ENCODE data around the gene CFAP74. TPM values are rescaled to one million over a fixed set of nuclear protein-coding genes. Genes with fewer than 3 reads are reported as not detected.

CFAP74 gene, protein sequence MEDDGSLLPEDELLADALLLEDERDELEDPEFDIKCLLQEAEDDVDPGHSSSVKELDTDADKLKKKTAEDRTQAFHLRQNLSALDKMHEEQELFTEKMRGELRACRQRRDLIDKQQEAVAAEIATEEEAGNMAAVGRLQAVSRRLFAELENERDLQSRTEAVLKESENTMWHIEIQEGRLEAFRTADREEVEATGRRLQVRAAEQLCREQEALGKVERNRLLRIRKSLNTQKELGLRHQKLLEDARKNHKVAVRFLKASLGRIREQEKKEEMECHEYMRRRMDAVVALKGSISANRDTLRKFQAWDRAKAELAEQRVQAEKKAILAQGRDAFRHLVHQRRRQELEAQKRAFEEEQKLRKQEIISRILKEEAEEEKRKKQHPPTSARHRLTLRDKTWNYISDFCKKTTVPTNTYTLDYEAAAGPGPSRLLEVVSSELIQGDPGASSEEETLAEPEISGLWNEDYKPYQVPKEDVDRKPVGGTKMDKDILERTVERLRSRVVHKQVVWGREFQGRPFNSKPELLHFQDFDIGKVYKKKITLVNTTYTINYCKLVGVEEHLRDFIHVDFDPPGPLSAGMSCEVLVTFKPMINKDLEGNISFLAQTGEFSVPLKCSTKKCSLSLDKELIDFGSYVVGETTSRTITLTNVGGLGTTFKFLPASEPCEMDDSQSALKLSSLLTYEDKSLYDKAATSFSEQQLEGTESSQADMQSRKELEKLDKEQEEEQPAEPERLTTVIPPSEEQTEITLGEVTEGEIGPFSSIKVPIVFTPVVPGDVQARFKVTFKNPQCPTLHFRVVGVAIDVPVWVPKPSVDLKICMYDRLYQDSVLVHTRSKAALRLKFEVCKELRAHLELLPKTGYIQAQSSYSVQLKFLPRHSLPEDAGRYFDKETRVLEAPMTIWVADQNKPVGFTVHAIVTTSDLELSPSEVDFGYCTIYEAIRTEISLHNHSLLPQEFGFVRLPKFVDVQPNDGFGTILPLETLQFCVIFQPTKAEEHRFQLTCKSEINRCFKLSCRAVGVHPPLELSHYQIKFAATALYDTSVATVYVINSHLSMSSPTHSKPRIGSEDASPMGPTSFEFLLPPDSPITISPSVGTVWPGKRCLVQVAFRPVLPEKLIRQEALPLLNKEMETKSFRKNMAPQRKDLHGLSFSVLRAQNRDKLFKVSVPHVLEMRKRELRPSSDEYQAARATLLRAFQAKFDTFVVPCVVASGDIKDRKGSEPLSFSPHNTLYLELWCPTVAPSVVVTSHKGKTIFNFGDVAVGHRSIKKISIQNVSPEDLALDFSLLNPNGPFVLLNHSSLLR (N-terminal part only)
- polyA plus RNA-seq = under 1 TPM; 0.02 to 0.24 (median 0.22) TPM

DNA sequence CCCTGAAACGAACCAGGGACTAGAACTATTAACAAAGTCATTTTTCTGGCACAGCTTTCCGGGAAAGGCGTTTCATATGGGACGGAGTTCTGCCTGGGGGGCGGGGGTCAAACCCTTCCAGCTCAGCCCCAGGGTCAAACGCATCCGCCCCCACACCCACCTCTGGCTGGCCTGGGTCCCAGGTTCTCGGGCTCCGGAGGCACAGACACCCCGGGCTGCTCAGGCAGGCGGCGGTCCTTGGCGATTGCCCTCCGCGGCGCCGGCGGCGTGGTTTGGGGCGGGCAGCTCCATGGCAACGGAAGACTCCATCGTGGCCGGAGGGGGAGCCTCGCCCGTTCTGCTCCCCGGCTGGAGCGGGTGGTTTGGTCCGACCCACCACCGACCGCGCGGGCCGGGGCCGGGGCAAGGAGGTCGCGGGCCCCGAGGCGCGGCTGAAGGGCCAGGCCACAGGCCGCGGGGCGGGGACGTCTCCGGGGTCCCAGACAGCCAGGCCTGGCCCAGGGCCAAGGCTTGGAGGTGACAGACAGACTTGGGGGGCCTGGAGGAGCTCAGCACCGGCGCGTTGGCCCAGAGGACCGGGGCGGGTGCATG is at the start of gene CFAP74:
TSS of gene CFAP74 (minus strand) at position 246 of the 591 bp plus-strand sequence. CDS start 12,830 bp downstream, outside the sequence.
- H3K27ac ChIP-seq (ENCODE audit: low read depth, low read length) = no peak within 1 kb of the TSS
- 5 to 7% (median 5%) methylated on average over 47 to 49 of the region's 49 CpGs for WGBS, 3 donors

DNA sequence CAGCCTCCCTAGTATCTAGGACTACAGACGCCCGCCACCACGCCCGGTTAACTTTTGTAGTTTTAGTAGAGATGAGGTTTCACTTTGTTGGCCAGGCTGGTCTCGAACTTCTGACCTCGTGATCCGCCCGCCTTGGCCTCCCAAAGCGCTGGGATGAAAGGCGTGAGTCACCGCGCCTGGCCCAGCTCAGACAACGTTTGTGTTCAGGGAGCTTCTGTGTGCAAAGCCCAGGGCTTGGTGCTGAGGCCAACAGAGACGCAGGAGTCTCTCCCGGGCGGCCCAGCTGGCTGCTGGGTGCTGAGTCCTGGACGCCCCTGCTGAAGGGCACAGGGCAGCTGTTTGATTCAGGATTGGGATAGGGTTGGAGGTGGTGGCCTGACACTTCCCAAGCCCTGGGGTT is 49.6 kb upstream of the CFAP74 start:
- H3K27ac ChIP-seq (ENCODE audit: low read depth, low read length) = no peak overlapping the region
- WGBS, 3 donors = 86 to 90% (median 86%) methylated on average over 17 of the region's 17 CpGs

DNA sequence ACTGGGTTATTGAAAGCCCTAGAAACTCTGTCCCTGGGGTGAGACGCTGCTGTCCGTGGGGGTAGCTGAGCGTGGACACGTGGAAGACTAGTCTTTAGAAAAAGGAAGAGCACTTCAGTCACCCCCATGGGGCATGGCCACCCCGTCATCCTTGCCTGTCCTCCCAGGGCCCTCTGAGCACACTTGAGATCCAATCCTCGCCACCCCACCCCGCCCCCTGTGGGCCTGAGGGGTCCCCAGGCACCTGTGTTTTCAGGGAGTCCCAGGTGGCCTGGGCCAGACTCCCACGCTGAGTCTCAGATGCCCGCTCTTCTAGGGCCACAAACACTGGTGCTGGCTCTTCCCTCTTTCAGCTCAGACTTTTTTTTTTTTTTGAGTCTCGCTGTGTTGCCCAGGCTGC is 49.2 kb upstream of the CFAP74 start:
- no peak overlapping the region for H3K27ac ChIP-seq (ENCODE audit: low read depth, low read length)
- WGBS, 3 donors = 87 to 95% (median 88%) methylated on average over 10 of the region's 10 CpGs

DNA sequence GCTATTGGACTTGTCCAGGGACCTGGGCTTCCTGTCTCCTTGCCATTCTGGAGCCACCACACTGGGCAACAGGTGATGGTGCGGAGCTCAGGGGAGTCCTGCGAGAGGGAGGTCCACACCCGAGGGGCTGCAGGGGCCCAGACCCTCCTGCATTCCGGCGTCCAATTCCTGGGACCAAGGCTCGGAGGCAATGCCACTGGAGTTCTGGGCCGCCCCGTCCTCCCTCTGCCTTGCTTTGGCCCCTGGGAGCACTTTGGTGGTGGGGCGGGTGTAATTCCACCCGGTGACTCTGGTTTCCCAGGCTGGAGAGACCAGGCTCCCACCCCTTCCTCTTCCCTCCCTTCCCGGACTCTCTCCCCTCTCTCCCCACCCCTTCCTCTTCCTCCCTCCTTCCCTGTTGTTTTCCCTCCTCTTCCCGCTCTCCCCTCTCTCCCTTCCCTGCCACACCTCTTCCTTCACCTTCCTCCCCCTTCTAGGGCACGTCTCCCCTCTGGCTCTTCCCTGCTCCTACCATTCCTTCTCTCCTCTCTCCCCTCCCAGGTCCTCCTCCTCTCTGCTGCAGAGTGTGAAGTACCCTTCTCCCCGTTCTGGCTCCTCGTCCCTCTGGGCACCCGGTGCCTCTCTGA is 48.6 kb upstream of the CFAP74 start:
- 69 to 83% (median 74%) methylated on average over 16 of the region's 16 CpGs for WGBS, 3 donors
- no peak overlapping the region for H3K27ac ChIP-seq (ENCODE audit: low read depth, low read length)

DNA sequence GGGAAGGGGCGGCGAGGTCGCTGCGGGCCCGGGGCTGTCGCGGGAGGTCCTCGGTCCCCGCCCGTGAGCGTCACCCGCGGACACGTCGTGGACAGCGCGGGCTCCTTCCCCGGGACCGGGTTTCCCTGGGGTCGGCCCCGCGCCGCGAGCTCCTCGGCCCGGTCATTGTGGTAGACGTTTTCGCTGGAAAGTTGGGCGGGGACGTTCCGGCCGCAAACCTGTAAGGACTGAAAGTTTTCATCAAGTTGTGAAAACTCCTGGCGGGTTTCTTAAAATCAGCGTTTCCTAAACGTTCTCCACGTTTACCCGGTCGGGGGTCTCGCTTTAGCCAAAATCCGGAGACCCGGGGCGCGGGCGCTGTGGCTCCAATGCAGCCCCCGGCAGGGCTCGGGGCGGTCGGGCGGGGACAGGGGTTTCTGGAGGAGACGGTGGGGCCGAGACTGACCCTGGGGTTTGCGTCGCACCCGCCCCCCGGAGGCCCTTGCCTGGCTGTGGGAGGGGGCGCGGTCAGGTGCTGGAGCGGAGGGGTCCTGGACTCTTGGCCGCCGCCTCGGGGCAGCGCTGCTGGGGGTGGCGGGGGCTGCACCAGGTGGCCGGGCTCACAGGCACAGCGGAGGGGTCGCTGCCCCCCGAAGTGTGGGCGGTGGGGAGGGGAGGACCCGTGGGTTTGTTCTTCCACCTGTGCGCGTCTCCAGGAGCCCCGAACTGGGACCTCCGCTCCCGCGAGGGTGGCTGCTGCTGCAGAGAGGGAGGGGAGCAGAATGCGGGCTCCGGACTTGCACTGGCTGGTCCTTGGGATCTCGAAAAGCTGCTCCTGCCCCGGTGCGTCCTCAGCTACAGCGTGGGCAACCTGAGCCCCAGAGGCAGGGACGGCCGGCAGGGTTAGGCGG is 47.5 kb upstream of the CFAP74 start:
- WGBS, 3 donors = 7 to 17% (median 17%) methylated on average over 72 to 84 of the region's 84 CpGs
- no peak overlapping the region for H3K27ac ChIP-seq (ENCODE audit: low read depth, low read length)

DNA sequence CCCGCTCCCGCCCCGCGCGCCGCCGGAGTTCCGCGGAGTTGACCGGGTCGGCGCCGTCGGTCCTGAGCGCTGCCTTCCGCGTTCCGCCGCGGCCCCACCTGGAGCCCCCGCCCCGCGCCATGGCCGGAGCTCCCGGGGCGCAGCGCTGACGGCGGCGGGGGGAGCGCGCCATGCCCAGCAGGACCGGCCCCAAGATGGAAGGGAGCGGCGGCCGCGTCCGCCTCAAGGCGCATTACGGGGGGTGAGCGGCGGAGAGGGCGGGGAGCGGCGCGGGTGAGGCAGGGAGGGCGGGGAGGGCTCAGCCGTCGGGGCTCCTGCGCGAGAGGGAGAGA is 46.8 kb upstream of the CFAP74 start:
- WGBS, 3 donors = 1% methylated on average over 34 to 51 of the region's 51 CpGs
- H3K27ac ChIP-seq (ENCODE audit: low read depth, low read length) = no peak overlapping the region

DNA sequence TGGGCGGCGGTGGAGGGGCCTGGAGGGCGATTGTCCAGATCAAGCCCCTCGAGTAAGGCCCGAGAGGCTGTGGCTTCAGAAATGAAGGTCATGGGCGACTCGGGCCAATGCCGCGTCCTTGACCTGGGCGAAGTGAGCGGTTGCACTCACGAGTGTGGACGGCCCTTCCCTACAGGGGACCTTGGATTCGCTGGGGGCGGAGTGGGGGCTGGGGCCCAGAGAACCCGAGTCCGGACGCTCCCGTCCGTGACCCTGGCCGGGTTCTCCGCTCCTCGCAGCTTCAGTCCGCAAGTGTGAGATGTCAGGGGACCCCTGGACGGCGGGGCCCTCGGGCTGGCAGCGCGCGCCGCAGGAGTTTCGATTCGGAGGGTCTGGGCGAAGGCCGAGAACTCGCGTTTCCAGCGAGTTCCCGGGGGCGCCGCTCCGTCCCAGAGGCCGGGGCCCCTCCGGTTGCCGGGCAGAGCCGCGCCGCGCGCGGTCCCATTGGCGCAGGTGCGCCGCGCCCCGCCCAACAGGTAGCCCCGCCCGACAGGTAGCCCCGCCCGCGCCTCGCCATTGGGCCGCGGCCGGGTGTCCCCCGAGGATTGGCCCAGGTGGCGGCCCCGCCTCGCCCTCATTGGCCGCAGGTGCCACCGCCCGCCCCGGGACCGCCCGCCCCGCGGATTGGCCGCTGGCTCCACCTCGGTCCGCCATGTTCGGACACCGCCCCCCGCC is 46.3 kb upstream of the CFAP74 start, which contains the start of gene PRKCZ:
TSS of gene PRKCZ (plus strand) at position 694 of the 714 bp plus-strand sequence. CDS start 220 bp downstream, outside the sequence.
- WGBS, 3 donors = 1 to 3% (median 2%) methylated on average over 46 to 83 of the region's 83 CpGs
- H3K27ac ChIP-seq (ENCODE audit: low read depth, low read length) = no peak within 1 kb of the TSS

DNA sequence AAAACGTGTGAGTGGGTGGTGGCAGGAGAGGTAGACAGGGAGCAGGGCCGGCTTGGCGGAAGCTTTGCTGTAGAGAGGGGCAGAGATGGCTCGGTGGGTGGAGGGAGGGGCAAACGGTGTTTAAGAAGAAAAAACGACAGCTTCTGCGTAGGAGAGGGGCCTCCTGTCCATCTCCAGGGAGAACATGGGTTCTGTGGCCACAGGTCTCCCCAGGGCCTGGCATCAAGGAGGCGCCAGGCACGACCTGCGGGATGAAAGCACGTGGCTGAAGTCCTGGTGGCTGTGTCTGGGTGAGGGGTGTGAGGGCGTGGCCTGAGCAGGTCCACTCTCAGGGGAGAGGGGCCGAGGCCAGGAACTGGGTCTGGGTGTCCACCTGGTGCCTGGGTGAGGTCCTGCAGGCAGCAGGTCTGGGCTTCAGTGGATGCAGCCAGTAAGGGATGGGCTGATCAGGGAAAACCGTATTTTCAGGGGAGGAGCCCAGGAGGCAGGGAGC is 45.7 kb upstream of the CFAP74 start:
- H3K27ac ChIP-seq (ENCODE audit: low read depth, low read length) = no peak overlapping the region
- WGBS, 3 donors = 30 to 41% (median 36%) methylated on average over 14 of the region's 14 CpGs

DNA sequence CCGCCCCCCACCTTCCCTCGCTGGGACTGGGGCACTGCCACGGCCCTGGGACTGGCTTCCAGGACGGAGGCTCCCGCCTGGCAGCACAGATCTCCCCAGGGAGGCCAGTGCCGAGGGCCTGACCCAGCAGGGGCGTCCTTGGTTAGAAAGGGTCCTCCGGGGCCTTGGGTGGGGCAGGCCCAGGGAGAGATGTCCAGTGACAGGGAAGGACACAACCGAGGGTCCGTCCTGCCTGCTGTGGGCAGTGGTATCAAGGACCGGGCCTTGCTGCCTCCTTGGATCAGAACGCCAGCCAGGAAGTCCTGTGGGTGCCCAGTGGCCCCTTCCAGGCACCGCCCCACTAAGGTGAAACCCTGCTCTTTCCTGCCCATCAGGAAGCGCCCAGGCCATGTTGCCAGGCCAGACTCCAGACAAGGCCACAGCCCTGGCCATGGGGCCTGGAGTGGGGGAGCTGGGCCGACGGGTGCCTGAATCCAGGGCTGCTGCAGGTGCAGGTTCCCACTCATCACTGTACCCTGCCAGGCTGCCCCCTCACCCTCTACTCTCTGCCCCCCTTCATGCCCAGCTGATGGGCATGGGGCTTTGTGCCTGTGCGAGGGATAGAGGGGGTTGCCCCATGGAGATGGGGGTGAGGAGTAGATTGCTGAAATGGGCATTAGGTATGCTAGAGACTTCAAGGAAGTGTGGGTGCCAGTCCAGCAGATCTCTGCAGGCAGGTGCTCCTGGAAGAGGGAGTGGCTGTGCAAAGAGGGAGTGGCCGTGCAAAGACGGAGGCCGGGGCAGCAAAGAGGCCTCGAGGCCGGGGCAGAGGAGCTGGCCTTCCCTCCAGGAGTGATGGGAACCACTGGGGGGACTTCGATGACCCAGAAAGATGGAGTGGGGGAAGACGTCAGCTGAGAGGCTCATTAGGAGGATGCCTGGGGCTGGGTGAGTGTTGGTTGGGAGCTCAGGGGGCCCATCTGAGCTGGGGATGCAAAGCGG is 44.5 kb upstream of the CFAP74 start:
- H3K27ac ChIP-seq (ENCODE audit: low read depth, low read length) = no peak overlapping the region
- WGBS, 3 donors = 73 to 75% (median 74%) methylated on average over 25 of the region's 25 CpGs

DNA sequence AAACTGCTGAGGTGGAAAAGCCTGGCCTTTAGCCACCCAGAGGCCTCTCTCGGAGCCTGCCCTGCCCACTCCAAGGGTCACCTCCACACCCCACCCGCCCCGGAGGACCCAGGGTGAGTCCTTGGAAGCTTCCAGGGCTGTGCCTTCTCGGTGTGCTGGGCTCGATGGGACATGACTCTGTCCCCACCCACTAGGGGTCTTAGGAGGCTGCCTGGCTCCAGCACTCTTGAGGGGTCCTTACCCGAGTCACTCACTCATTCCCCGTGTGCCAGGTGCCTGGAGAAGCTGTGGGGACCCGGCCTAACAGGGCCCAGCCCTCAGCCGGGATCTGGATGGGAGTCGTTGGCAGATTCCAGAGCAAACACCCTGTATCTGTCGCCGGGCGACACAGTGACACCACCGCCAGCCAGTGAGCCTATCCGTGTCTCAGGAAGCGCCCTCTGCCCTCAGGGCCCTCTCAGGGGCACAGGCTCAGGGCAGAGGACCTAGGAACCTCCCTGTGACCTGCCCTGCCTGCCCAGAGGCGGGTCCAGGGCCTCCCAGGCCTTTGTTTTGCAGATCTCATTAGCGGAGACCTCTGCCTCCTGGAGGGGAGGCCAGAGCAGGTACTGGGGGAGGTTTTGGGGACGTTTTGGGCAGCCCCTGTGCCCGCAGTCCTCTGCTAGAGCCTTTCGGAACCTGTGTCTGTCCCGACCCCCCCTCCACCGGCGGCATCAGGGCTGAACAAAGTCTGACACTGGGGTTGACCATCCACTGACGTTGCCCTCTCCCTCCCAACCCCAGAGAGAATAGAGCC is 43.6 kb upstream of the CFAP74 start:
- WGBS, 3 donors = 49 to 60% (median 60%) methylated on average over 24 to 25 of the region's 25 CpGs
- H3K27ac ChIP-seq (ENCODE audit: low read depth, low read length) = no peak overlapping the region

DNA sequence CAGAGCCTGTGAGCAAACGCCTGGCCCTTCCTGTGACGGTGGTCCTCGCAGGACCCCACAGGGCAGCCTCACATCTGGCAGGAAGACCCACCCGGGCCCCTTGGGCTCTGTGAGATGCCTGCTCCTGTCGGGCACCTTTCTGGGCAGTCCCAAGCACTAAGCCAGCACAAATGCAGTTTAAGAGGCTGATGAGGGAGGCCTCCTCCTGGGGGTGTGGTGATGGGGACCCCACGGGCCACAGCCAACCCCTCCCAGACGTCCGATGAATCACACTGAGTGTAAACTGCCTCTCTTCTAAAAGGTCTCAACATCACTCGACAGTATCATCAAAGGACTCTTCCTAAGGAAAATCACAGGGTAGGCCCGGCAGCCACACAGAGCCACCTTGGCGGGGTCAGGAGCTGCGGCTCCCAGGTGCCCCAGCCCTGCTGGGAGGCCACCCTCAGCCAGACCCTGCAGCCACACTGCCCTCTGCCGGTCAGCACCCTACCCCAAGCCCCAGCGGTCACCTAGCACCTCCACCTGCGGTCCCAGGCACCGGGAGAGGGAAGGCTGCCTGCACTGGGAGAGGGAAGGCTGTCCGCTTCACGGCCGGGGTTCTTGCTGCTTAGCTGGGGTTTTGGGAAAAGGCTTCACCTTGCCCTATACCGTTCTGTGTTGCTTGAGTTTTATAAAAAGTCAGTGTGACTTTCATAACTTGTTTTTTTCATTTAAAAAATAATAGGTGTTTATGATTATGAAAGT is 42.8 kb upstream of the CFAP74 start:
- H3K27ac ChIP-seq (ENCODE audit: low read depth, low read length) = no peak overlapping the region
- 28 to 30% (median 30%) methylated on average over 20 of the region's 20 CpGs for WGBS, 3 donors

DNA sequence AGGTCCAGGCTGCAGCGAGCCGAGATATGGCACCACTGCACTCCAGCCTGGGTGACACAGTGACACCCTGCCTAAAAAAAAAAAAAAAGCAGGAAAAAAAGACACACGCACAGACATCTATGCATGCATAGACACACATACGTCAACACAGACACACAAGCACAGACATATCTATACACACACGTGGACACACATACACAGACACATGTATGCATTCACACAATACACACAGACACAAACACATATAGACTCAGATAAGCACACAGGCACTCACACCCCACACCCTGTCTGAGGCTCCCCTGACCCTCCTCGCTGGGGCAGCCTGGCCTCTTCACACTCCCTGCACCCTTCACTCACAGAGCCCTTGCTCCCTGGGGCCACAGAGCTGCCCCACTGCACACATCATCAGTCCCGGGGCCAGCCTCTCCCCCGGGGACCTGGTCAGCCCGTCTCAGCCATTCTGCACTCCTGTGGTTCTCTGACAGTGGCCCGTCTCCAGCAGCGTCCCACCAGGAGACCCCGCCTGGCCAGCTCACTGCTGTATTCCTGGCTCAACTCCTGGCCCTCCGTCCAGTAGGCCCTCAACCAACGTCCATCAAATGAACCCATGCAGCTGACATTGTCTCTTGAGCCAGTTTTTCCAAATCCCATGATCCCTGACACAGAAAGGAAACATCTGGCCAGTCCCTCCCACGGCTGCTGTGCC is 42.0 kb upstream of the CFAP74 start:
- WGBS, 3 donors = 45 to 60% (median 52%) methylated on average over 15 of the region's 15 CpGs

More for the DNA sequence above, 42.0 kb upstream of the CFAP74 start:
- no peak overlapping the region for H3K27ac ChIP-seq (ENCODE audit: low read depth, low read length)

Data from adipose tissue (tissue), 3 donors.